ENCODE measurements around the gene AFMID. TPM values are rescaled to one million over a fixed set of nuclear protein-coding genes. Genes with fewer than 3 reads are reported as not detected.

AFMID gene
- total and polyA plus RNA-seq, 2 experiments from 2014 or later: 23.6 to 85.8 TPM

DNA sequence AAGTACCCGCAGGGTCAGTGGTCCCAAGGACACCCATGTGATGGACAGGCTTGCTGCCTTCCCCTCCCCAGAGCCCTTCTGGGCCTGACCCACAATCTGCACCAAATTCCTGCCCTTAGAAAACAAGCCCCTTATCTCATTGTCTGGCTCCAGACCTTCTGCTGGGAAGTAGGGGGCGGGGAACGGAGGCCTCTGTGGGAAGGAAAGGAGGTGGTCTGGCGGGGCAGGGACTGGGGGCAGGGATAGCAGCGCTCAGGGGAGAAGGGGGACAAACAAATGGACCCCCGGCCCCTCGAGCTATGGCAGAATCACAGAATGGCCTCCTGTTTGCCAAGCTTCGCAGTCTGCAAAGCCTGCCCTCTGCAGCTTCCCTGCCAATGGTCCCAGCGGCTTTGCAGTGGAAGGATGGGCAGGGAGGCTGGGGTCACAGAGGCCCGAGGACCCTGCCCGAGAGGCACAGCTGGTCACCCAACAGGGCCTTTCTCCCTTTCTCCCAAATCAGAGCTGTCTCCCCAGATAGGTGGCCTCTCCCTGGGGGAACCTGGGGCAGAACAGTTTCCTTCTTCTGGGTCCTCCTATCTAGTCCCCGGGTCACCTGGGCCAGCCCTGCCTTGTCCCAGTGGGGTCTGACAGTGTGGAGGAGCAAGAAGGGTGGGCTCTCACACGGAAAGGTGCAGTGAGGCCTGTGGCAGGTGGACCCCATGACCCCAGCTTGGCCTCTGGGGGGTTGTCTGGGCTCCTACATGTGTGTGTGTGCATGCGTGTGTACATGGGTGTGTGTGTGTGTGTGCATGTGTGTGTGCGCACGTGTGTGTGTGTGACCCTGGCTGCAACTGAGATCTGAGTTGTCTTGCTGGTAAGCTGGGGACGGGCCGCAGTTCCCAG is 69.8 kb downstream of the AFMID start:
- DNase-seq (ENCODE audit: low read depth in 1 of 2, low spot score in 1 of 2): peak; percentile 71 to 89
- Histone ChIP-seq H3K9me3 (ENCODE audit: low read depth) (no peaks in the 10 kb centered on the region), H3K27me3 (no peaks in the 10 kb centered on the region), H3K4me3 (no peak overlapping the region), H3K4me1 (ENCODE audit: low read depth) (peaks cover 60% of the 10 kb centered on the region), H3K27ac (peak overlapping the region; percentile 98), H3K36me3 (no peaks in the 10 kb centered on the region)
- TF ChIP-seq, protein P1, sequence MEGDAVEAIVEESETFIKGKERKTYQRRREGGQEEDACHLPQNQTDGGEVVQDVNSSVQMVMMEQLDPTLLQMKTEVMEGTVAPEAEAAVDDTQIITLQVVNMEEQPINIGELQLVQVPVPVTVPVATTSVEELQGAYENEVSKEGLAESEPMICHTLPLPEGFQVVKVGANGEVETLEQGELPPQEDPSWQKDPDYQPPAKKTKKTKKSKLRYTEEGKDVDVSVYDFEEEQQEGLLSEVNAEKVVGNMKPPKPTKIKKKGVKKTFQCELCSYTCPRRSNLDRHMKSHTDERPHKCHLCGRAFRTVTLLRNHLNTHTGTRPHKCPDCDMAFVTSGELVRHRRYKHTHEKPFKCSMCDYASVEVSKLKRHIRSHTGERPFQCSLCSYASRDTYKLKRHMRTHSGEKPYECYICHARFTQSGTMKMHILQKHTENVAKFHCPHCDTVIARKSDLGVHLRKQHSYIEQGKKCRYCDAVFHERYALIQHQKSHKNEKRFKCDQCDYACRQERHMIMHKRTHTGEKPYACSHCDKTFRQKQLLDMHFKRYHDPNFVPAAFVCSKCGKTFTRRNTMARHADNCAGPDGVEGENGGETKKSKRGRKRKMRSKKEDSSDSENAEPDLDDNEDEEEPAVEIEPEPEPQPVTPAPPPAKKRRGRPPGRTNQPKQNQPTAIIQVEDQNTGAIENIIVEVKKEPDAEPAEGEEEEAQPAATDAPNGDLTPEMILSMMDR (IDR thresholded peaks at IDR 0.05; ENCODE audit: low read depth, low read length): no peak

Other genes starting within 250 kb of the AFMID start
- gene TNRC6C, start 228.7 kb upstream of the AFMID start, total RNA-seq: 7.1 and 13.3 TPM in 2 replicates
- gene TNRC6C, start 228.7 kb upstream of the AFMID start, polyA plus RNA-seq: 6.5 and 7.4 TPM in 2 replicates
- gene TMC6, start 58.6 kb upstream of the AFMID start, total RNA-seq: 83.0 and 144 TPM in 2 replicates
- gene TMC6, start 58.6 kb upstream of the AFMID start, polyA plus RNA-seq: 85.4 and 128 TPM in 2 replicates
- gene TMC8, start 56.6 kb upstream of the AFMID start, total RNA-seq: 0.42 and 1.1 TPM in 2 replicates
- 1.8 and 3.1 TPM in 2 replicates for gene TMC8, start 56.6 kb upstream of the AFMID start, polyA plus RNA-seq
- gene C17orf99, start 41.0 kb upstream of the AFMID start, total RNA-seq: not detected in 2 replicates
- not detected in 2 replicates for gene C17orf99, start 41.0 kb upstream of the AFMID start, polyA plus RNA-seq
- gene SYNGR2, start 18.8 kb upstream of the AFMID start, total RNA-seq: 107 and 126 TPM in 2 replicates
- 262 and 269 TPM in 2 replicates for gene SYNGR2, start 18.8 kb upstream of the AFMID start, polyA plus RNA-seq
- 21.1 and 35.4 TPM in 2 replicates for gene TK1, start 310 bp upstream of the AFMID start, total RNA-seq
- 40.8 and 57.5 TPM in 2 replicates for gene TK1, start 310 bp upstream of the AFMID start, polyA plus RNA-seq
- gene BIRC5, start 26.9 kb downstream of the AFMID start, total RNA-seq: 15.0 and 65.2 TPM in 2 replicates
- gene BIRC5, start 26.9 kb downstream of the AFMID start, polyA plus RNA-seq: 17.7 and 112 TPM in 2 replicates
- gene TMEM235, start 44.3 kb downstream of the AFMID start, total RNA-seq: 2.0 and 5.2 TPM in 2 replicates
- gene TMEM235, start 44.3 kb downstream of the AFMID start, polyA plus RNA-seq: 1.7 and 2.3 TPM in 2 replicates
- 51.7 and 59.0 TPM in 2 replicates for gene SOCS3, start 172.7 kb downstream of the AFMID start, total RNA-seq
- gene SOCS3, start 172.7 kb downstream of the AFMID start, polyA plus RNA-seq: 33.3 and 45.5 TPM in 2 replicates
- 52.5 and 64.7 TPM in 2 replicates for gene PGS1, start 191.3 kb downstream of the AFMID start, total RNA-seq
- gene PGS1, start 191.3 kb downstream of the AFMID start, polyA plus RNA-seq: 46.7 and 50.7 TPM in 2 replicates

All from cardiac muscle cell (in vitro differentiated cells and primary cell).